Measurements from ENCODE around the gene MRPL16.
"Not testable (repeated sequence)": the region's sequence is repeated elsewhere in the genome, so short reads cannot be mapped to it uniquely, and the experiment has no call there.

Gene MRPL16

GRCh38 chr11:59792507-59792906 lies 18.1 kb downstream of the MRPL16 start:
- Histone ChIP-seq H3K27ac (ENCODE audit: low read depth in 2 of 2, low read length in 2 of 2) (no peak overlapping the region), H3K4me1 (ENCODE audit: control insufficient read depth in 2 of 2, insufficient read depth in 2 of 2, low read length in 2 of 2) (no peaks in the 10 kb centered on the region), H3K9ac (ENCODE audit: low read depth in 1 of 2, low read length in 2 of 2) (no peak overlapping the region), H3K27me3 (ENCODE audit: control insufficient read depth in 2 of 2, insufficient read depth in 2 of 2, low read length in 2 of 2) (no peaks in the 10 kb centered on the region), H3K4me3 (ENCODE audit: low read length in 2 of 2) (no peak overlapping the region), H3K36me3 (ENCODE audit: control insufficient read depth in 2 of 2, insufficient read depth in 2 of 2, low read length in 2 of 2) (peaks cover 77 to 88% of the 10 kb centered on the region in 2 donors), H3K9me3 (ENCODE audit: control insufficient read depth in 2 of 2, low read length in 2 of 2) (no peaks in the 10 kb centered on the region)

GRCh38 chr11:59791639-59792038 lies 18.9 kb downstream of the MRPL16 start:
- peaks cover 4 to 8% of the 10 kb centered on the region in 2 donors for H3K4me1 ChIP-seq (ENCODE audit: control insufficient read depth in 2 of 2, insufficient read depth in 2 of 2, low read length in 2 of 2)
- no peaks in the 10 kb centered on the region for H3K9me3 ChIP-seq (ENCODE audit: control insufficient read depth in 2 of 2, low read length in 2 of 2)
- no peaks in the 10 kb centered on the region for H3K27me3 ChIP-seq (ENCODE audit: control insufficient read depth in 2 of 2, insufficient read depth in 2 of 2, low read length in 2 of 2)
- no peak overlapping the region for H3K27ac ChIP-seq (ENCODE audit: low read depth in 2 of 2, low read length in 2 of 2)
- H3K9ac ChIP-seq (ENCODE audit: low read depth in 1 of 2, low read length in 2 of 2) = no peak overlapping the region
- no peak overlapping the region for H3K4me3 ChIP-seq (ENCODE audit: low read length in 2 of 2)
- peaks cover 70 to 85% of the 10 kb centered on the region in 2 donors for H3K36me3 ChIP-seq (ENCODE audit: control insufficient read depth in 2 of 2, insufficient read depth in 2 of 2, low read length in 2 of 2)

GRCh38 chr11:59787816-59788215 lies 22.8 kb downstream of the MRPL16 start:
- Histone ChIP-seq H3K4me3 (ENCODE audit: low read length in 2 of 2) (no peak overlapping the region), H3K9ac (ENCODE audit: low read depth in 1 of 2, low read length in 2 of 2) (no peak overlapping the region), H3K27ac (ENCODE audit: low read depth in 2 of 2, low read length in 2 of 2) (peak overlapping the region; percentile 80 to 84), H3K9me3 (ENCODE audit: control insufficient read depth in 2 of 2, low read length in 2 of 2) (no peaks in the 10 kb centered on the region), H3K27me3 (ENCODE audit: control insufficient read depth in 2 of 2, insufficient read depth in 2 of 2, low read length in 2 of 2) (no peaks in the 10 kb centered on the region), H3K4me1 (ENCODE audit: control insufficient read depth in 2 of 2, insufficient read depth in 2 of 2, low read length in 2 of 2) (peaks cover 11 to 13% of the 10 kb centered on the region in 2 donors), H3K36me3 (ENCODE audit: control insufficient read depth in 2 of 2, insufficient read depth in 2 of 2, low read length in 2 of 2) (peaks cover 35 to 49% of the 10 kb centered on the region in 2 donors)

- Histone ChIP-seq H3K36me3 (ENCODE audit: control insufficient read depth in 2 of 2, insufficient read depth in 2 of 2, low read length in 2 of 2) (peaks cover 31 to 43% of the 10 kb centered on the region in 2 donors), H3K4me3 (ENCODE audit: low read length in 2 of 2) (peak overlapping the region in 1 of 2 donors; percentile 34), H3K9ac (ENCODE audit: low read depth in 1 of 2, low read length in 2 of 2) (peak overlapping the region in 1 of 2 donors; percentile 25), H3K4me1 (ENCODE audit: control insufficient read depth in 2 of 2, insufficient read depth in 2 of 2, low read length in 2 of 2) (peaks cover 11 to 13% of the 10 kb centered on the region in 2 donors), H3K9me3 (ENCODE audit: control insufficient read depth in 2 of 2, low read length in 2 of 2) (no peaks in the 10 kb centered on the region), H3K27ac (ENCODE audit: low read depth in 2 of 2, low read length in 2 of 2) (peak overlapping the region; percentile 80 to 84), H3K27me3 (ENCODE audit: control insufficient read depth in 2 of 2, insufficient read depth in 2 of 2, low read length in 2 of 2) (no peaks in the 10 kb centered on the region)
Observed at GRCh38 chr11:59787255-59787588, 23.4 kb downstream of the MRPL16 start.

GRCh38 chr11:59785818-59786217 lies 24.8 kb downstream of the MRPL16 start:
- Histone ChIP-seq H3K9ac (ENCODE audit: low read depth in 1 of 2, low read length in 2 of 2) (no peak overlapping the region), H3K27ac (ENCODE audit: low read depth in 2 of 2, low read length in 2 of 2) (peak overlapping the region in 1 of 2 donors; percentile 32), H3K4me3 (ENCODE audit: low read length in 2 of 2) (no peak overlapping the region), H3K27me3 (ENCODE audit: control insufficient read depth in 2 of 2, insufficient read depth in 2 of 2, low read length in 2 of 2) (no peaks in the 10 kb centered on the region), H3K36me3 (ENCODE audit: control insufficient read depth in 2 of 2, insufficient read depth in 2 of 2, low read length in 2 of 2) (peaks cover 23 to 31% of the 10 kb centered on the region in 2 donors), H3K4me1 (ENCODE audit: control insufficient read depth in 2 of 2, insufficient read depth in 2 of 2, low read length in 2 of 2) (peaks cover 11 to 13% of the 10 kb centered on the region in 2 donors), H3K9me3 (ENCODE audit: control insufficient read depth in 2 of 2, low read length in 2 of 2) (no peaks in the 10 kb centered on the region)

GRCh38 chr11:59784441-59784840 lies 26.1 kb downstream of the MRPL16 start:
- H3K27me3 ChIP-seq (ENCODE audit: control insufficient read depth in 2 of 2, insufficient read depth in 2 of 2, low read length in 2 of 2); H3K9me3 ChIP-seq (ENCODE audit: control insufficient read depth in 2 of 2, low read length in 2 of 2); H3K9ac ChIP-seq (ENCODE audit: low read depth in 1 of 2, low read length in 2 of 2); H3K4me3 ChIP-seq (ENCODE audit: low read length in 2 of 2); H3K27ac ChIP-seq (ENCODE audit: low read depth in 2 of 2, low read length in 2 of 2): not testable (repeated sequence)
- Histone ChIP-seq H3K4me1 (ENCODE audit: control insufficient read depth in 2 of 2, insufficient read depth in 2 of 2, low read length in 2 of 2) (peaks cover 13% of the 10 kb centered on the region in 2 donors), H3K36me3 (ENCODE audit: control insufficient read depth in 2 of 2, insufficient read depth in 2 of 2, low read length in 2 of 2) (peaks cover 15 to 18% of the 10 kb centered on the region in 2 donors)

- H3K27ac ChIP-seq (ENCODE audit: low read depth in 2 of 2, low read length in 2 of 2) = no peak overlapping the region
- no peak overlapping the region for H3K9ac ChIP-seq (ENCODE audit: low read depth in 1 of 2, low read length in 2 of 2)
- no peaks in the 10 kb centered on the region for H3K9me3 ChIP-seq (ENCODE audit: control insufficient read depth in 2 of 2, low read length in 2 of 2)
- H3K27me3 ChIP-seq (ENCODE audit: control insufficient read depth in 2 of 2, insufficient read depth in 2 of 2, low read length in 2 of 2) = no peaks in the 10 kb centered on the region
- peaks cover 11 to 13% of the 10 kb centered on the region in 2 donors for H3K36me3 ChIP-seq (ENCODE audit: control insufficient read depth in 2 of 2, insufficient read depth in 2 of 2, low read length in 2 of 2)
- peaks cover 16 to 21% of the 10 kb centered on the region in 2 donors for H3K4me1 ChIP-seq (ENCODE audit: control insufficient read depth in 2 of 2, insufficient read depth in 2 of 2, low read length in 2 of 2)
- H3K4me3 ChIP-seq (ENCODE audit: low read length in 2 of 2) = no peak overlapping the region
Observed at GRCh38 chr11:59783632-59784090, 26.9 kb downstream of the MRPL16 start.

GRCh38 chr11:59782080-59782479 lies 28.5 kb downstream of the MRPL16 start:
- no peak overlapping the region for H3K9ac ChIP-seq (ENCODE audit: low read depth in 1 of 2, low read length in 2 of 2)
- H3K27me3 ChIP-seq (ENCODE audit: control insufficient read depth in 2 of 2, insufficient read depth in 2 of 2, low read length in 2 of 2) = no peaks in the 10 kb centered on the region
- peaks cover 27 to 34% of the 10 kb centered on the region in 2 donors for H3K4me1 ChIP-seq (ENCODE audit: control insufficient read depth in 2 of 2, insufficient read depth in 2 of 2, low read length in 2 of 2)
- H3K36me3 ChIP-seq (ENCODE audit: control insufficient read depth in 2 of 2, insufficient read depth in 2 of 2, low read length in 2 of 2) = peaks cover 5 to 8% of the 10 kb centered on the region in 2 donors
- H3K9me3 ChIP-seq (ENCODE audit: control insufficient read depth in 2 of 2, low read length in 2 of 2) = no peaks in the 10 kb centered on the region
- H3K4me3 ChIP-seq (ENCODE audit: low read length in 2 of 2) = no peak overlapping the region
- H3K27ac ChIP-seq (ENCODE audit: low read depth in 2 of 2, low read length in 2 of 2) = no peak overlapping the region

- H3K4me1 ChIP-seq (ENCODE audit: control insufficient read depth in 2 of 2, insufficient read depth in 2 of 2, low read length in 2 of 2) = peaks cover 28 to 43% of the 10 kb centered on the region in 2 donors
- peaks cover 8 to 9% of the 10 kb centered on the region in 2 donors for H3K36me3 ChIP-seq (ENCODE audit: control insufficient read depth in 2 of 2, insufficient read depth in 2 of 2, low read length in 2 of 2)
- no peak overlapping the region for H3K27ac ChIP-seq (ENCODE audit: low read depth in 2 of 2, low read length in 2 of 2)
- H3K4me3 ChIP-seq (ENCODE audit: low read length in 2 of 2) = no peak overlapping the region
- H3K9ac ChIP-seq (ENCODE audit: low read depth in 1 of 2, low read length in 2 of 2) = no peak overlapping the region
- H3K27me3 ChIP-seq (ENCODE audit: control insufficient read depth in 2 of 2, insufficient read depth in 2 of 2, low read length in 2 of 2) = no peaks in the 10 kb centered on the region
- no peaks in the 10 kb centered on the region for H3K9me3 ChIP-seq (ENCODE audit: control insufficient read depth in 2 of 2, low read length in 2 of 2)
Observed at GRCh38 chr11:59779487-59779886, 31.1 kb downstream of the MRPL16 start.

- no peaks in the 10 kb centered on the region for H3K27me3 ChIP-seq (ENCODE audit: control insufficient read depth in 2 of 2, insufficient read depth in 2 of 2, low read length in 2 of 2)
- no peaks in the 10 kb centered on the region for H3K9me3 ChIP-seq (ENCODE audit: control insufficient read depth in 2 of 2, low read length in 2 of 2)
- H3K4me3 ChIP-seq (ENCODE audit: low read length in 2 of 2) = peak overlapping the region in 1 of 2 donors; percentile 9
- H3K9ac ChIP-seq (ENCODE audit: low read depth in 1 of 2, low read length in 2 of 2) = peak overlapping the region in 1 of 2 donors; percentile 49
- H3K36me3 ChIP-seq (ENCODE audit: control insufficient read depth in 2 of 2, insufficient read depth in 2 of 2, low read length in 2 of 2) = peaks cover 13% of the 10 kb centered on the region in 2 donors
- peaks cover 25 to 43% of the 10 kb centered on the region in 2 donors for H3K4me1 ChIP-seq (ENCODE audit: control insufficient read depth in 2 of 2, insufficient read depth in 2 of 2, low read length in 2 of 2)
- peak overlapping the region; percentile 77 to 82 for H3K27ac ChIP-seq (ENCODE audit: low read depth in 2 of 2, low read length in 2 of 2)
Observed at GRCh38 chr11:59778122-59778521, 32.5 kb downstream of the MRPL16 start.
